A673 (cell line): ENCODE data around the gene PLCD1.

Source experiments
- EZH2 ChIP-seq: fragments of 200-600 bp; sonication (generic); IDR thresholded peaks from 2 replicates; pipeline ENCODE4 v1.6.1; 2017; ENCODE audit warnings: borderline replicate concordance, low read depth, mild to moderate bottlenecking, mixed read lengths, antibody characterized with exemption, low read length; ENCODE audit not compliant: poor library complexity, severe bottlenecking
- TF ChIP-seq, protein P1 (sequence below): fragments of 300-800, 200-600 bp; sonication (generic); conservative IDR thresholded peaks from 2 replicates; pipeline ENCODE4 v1.5.1; 2017; ENCODE audit warnings: low read depth, mild to moderate bottlenecking, antibody characterized with exemption, low read length, moderate library complexity, mixed read lengths

DNA sequence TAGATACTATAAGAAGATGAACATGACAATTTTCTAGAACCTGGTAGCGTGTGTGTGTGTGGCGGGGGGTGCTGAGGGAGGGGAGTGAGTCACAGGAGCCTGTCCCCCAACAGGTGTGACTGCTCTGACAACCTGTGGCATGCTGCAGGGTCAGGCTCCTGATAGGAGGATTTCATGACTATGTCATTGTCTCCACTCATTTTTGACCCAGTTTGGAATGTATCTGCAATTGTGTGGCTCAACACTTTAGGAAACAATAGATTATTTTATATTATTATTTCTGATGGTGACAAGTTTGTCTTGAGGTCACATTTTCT, 48.1 kb downstream of the PLCD1 start:
- TF ChIP-seq, protein P1, sequence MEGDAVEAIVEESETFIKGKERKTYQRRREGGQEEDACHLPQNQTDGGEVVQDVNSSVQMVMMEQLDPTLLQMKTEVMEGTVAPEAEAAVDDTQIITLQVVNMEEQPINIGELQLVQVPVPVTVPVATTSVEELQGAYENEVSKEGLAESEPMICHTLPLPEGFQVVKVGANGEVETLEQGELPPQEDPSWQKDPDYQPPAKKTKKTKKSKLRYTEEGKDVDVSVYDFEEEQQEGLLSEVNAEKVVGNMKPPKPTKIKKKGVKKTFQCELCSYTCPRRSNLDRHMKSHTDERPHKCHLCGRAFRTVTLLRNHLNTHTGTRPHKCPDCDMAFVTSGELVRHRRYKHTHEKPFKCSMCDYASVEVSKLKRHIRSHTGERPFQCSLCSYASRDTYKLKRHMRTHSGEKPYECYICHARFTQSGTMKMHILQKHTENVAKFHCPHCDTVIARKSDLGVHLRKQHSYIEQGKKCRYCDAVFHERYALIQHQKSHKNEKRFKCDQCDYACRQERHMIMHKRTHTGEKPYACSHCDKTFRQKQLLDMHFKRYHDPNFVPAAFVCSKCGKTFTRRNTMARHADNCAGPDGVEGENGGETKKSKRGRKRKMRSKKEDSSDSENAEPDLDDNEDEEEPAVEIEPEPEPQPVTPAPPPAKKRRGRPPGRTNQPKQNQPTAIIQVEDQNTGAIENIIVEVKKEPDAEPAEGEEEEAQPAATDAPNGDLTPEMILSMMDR = no peak
- TF ChIP-seq EZH2 = no peak
